OCI-LY3 (cell line): Measurements from ENCODE around the gene C14orf119.

Source experiments
- H2AFZ ChIP-seq: fragments of 200-600, 300-600 bp; shearing (Covaris generic); 2 replicates; pipeline ENCODE4 v1.6.0; 2014; ENCODE audit warnings: antibody characterized with exemption, low read depth, low read length
- H3K27ac ChIP-seq: fragments of 200-600, 300-600 bp; sonication (generic); 2 replicates; pipeline ENCODE4 v1.5.1; 2014; ENCODE audit warnings: mild to moderate bottlenecking, low read length, moderate library complexity, mixed read lengths
- H3K27me3 ChIP-seq: fragments of 200-600, 300-600 bp; sonication (generic); 2 replicates; pipeline ENCODE4 v1.6.1; 2014; ENCODE audit warnings: low read depth, low read length, mixed read lengths
- H3K36me3 ChIP-seq: fragments of 200-600, 300-600 bp; sonication (generic); replicated peaks from 2 replicates; pipeline ENCODE3; 2014; ENCODE audit warnings: low read depth, low read length, mixed read lengths
- H3K4me1 ChIP-seq: fragments of 300-600, 200-600 bp; sonication (generic); 2 replicates; pipeline ENCODE4 v1.6.1; 2014; ENCODE audit warnings: low read length, mixed read lengths
- H3K4me2 ChIP-seq: fragments of 200-600, 300-600 bp; sonication (generic); 2 replicates; pipeline ENCODE4 v1.6.1; 2014; ENCODE audit warnings: low read length, mixed read lengths
- H3K4me3 ChIP-seq: fragments of 300-600, 200-600 bp; sonication (generic); 2 replicates; pipeline ENCODE4 v1.5.1; 2014; ENCODE audit warnings: antibody characterized with exemption, mild to moderate bottlenecking, low read length, moderate library complexity
- H3K79me2 ChIP-seq: fragments of 300-600, 200-600 bp; shearing (Covaris generic); 2 replicates; pipeline ENCODE4 v1.6.1; 2014; ENCODE audit warnings: mild to moderate bottlenecking, low read length, mixed read lengths
- H3K9ac ChIP-seq: fragments of 300-600, 200-600 bp; shearing (Covaris generic); 2 replicates; pipeline ENCODE4 v1.6.0; 2014; ENCODE audit warnings: mild to moderate bottlenecking, low read length, moderate library complexity
- H3K9me3 ChIP-seq: fragments of 200-600, 300-600 bp; shearing (Covaris generic); 2 replicates; pipeline ENCODE4 v1.6.1; 2014; ENCODE audit warnings: low read length, mixed read lengths; ENCODE audit not compliant: insufficient read depth
- H4K20me1 ChIP-seq: fragments of 200-600, 300-600 bp; sonication (generic); 2 replicates; pipeline ENCODE4 v1.6.1; 2016; ENCODE audit warnings: low read length, mixed read lengths; ENCODE audit not compliant: insufficient read depth
- EZH2phosphoT487 ChIP-seq: fragments of 200-600 bp; shearing (Covaris generic); IDR thresholded peaks from 2 replicates; pipeline ENCODE4 v1.6.1; 2018; ENCODE audit warnings: antibody characterized with exemption, mixed run types, low read depth
- TF ChIP-seq, protein P1 (sequence below): fragments of 200-600, 300-600 bp; sonication (generic); IDR thresholded peaks from 2 replicates; pipeline ENCODE4 v1.5.1; 2014; ENCODE audit warnings: antibody characterized with exemption, low read length, low read depth

The C14orf119 gene

DNA sequence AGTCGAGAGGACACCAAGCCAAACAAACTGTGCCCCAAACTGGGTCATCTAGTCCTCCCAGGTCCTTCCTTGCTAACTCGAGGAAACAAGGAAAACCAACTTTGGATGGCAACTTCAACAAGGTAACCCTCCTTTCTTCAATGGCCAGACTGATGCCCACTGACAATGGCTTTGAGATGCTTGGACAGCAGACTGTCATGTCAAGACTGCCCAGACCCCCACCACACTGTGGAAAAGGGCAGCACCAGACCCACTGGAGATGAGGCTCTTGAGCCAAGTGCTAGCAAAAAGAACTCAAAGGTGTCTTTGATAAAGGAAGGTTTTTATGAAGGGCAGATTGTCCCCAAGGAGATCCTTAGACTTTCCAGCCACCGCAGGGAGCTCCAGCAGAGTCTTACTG lies 28.9 kb upstream of the C14orf119 start:
- Histone ChIP-seq H3K4me1 (peaks cover 18% of the 10 kb centered on the region; the same call in 1 of the 2 replicates), H3K79me2 (peaks cover 54% of the 10 kb centered on the region), H3K4me2 (no peak overlapping the region), H3K9me3 (no peaks in the 10 kb centered on the region), H3K36me3 (peaks cover 62% of the 10 kb centered on the region), H3K27me3 (no peaks in the 10 kb centered on the region), H3K4me3 (no peak overlapping the region), H3K27ac (no peak overlapping the region), H4K20me1 (peaks cover 12% of the 10 kb centered on the region), H3K9ac (no peak overlapping the region), H2AFZ (no peak overlapping the region)
- TF ChIP-seq, protein P1, sequence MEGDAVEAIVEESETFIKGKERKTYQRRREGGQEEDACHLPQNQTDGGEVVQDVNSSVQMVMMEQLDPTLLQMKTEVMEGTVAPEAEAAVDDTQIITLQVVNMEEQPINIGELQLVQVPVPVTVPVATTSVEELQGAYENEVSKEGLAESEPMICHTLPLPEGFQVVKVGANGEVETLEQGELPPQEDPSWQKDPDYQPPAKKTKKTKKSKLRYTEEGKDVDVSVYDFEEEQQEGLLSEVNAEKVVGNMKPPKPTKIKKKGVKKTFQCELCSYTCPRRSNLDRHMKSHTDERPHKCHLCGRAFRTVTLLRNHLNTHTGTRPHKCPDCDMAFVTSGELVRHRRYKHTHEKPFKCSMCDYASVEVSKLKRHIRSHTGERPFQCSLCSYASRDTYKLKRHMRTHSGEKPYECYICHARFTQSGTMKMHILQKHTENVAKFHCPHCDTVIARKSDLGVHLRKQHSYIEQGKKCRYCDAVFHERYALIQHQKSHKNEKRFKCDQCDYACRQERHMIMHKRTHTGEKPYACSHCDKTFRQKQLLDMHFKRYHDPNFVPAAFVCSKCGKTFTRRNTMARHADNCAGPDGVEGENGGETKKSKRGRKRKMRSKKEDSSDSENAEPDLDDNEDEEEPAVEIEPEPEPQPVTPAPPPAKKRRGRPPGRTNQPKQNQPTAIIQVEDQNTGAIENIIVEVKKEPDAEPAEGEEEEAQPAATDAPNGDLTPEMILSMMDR = no peak
- no peak for TF ChIP-seq EZH2phosphoT487

- H3K4me3 ChIP-seq = no peak overlapping the region
- peaks cover 61% of the 10 kb centered on the region for H3K79me2 ChIP-seq
- H3K9ac ChIP-seq = no peak overlapping the region
- peaks cover 59% of the 10 kb centered on the region for H3K36me3 ChIP-seq
- no peak overlapping the region for H3K4me2 ChIP-seq
- no peaks in the 10 kb centered on the region for H3K9me3 ChIP-seq
- peaks cover 24% of the 10 kb centered on the region for H3K4me1 ChIP-seq
- peaks cover 12% of the 10 kb centered on the region for H4K20me1 ChIP-seq
- TF ChIP-seq, protein P1 = no peak
- no peak for TF ChIP-seq EZH2phosphoT487
- H3K27ac ChIP-seq = no peak overlapping the region
- no peak overlapping the region for H2AFZ ChIP-seq
- H3K27me3 ChIP-seq = no peaks in the 10 kb centered on the region
Observed at GRCh38 chr14:23066855-23067744, 28.2 kb upstream of the C14orf119 start.

DNA sequence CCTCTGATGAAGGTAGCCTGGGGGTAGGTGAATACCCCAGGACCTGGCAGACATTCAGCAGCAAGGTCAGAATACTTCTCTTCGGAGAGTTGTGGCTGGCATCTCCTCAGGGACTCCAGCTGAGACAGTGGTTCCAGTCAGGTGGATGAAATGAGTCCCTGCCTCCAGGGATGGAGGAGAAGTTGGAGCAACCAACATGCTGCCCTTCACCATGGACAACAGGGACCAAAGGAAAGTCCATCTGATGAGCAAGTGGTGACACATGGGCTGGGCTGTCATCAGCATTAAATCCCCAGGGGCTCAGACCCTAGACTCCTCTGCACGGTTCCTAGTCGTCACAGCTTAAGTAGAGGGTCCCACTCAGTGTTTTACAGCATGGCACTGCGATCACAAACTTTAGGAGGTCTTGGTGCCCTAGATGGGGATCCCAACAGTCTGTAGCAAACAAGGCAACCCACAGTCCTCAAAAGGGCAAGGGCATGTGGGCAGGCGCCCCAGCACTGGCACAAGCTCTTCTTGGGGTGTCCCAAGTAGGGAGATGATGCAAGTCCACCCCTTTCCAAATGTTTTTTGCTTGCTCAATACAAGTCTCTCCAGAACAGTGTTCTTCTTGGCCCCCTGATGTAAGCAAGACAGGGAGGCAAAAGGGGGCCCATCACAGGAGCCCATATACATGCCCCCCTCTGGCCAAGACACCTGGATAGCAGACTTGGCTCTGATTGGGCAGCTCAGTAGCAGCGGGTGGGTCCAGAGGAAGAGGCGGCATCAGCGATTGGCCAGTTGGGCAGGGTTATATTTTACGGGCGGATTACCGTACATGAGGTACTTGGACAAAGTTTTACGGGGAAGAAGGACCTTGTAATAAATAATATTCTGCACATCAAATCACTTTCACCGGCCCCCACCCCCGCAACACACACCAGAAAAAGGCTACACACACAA lies 27.2 kb upstream of the C14orf119 start:
- Histone ChIP-seq H2AFZ (no peak overlapping the region), H3K4me2 (peak overlapping the region; percentile 23; the same call in 1 of the 2 replicates), H4K20me1 (peaks cover 12% of the 10 kb centered on the region), H3K4me3 (no peak overlapping the region), H3K27ac (no peak overlapping the region), H3K79me2 (peaks cover 61% of the 10 kb centered on the region), H3K9ac (no peak overlapping the region), H3K9me3 (no peaks in the 10 kb centered on the region), H3K36me3 (peaks cover 57% of the 10 kb centered on the region), H3K27me3 (no peaks in the 10 kb centered on the region), H3K4me1 (peaks cover 24% of the 10 kb centered on the region)
- TF ChIP-seq, protein P1 = no peak
- no peak for TF ChIP-seq EZH2phosphoT487
